ENCODE measurements around the gene NCAPG2. TPM values are rescaled to one million over a fixed set of nuclear protein-coding genes. Genes with fewer than 3 reads are reported as not detected.

Gene NCAPG2
- total RNA-seq, 4 donors from 2014 or later, result 4.2 to 6.2 (median 4.4) TPM

DNA sequence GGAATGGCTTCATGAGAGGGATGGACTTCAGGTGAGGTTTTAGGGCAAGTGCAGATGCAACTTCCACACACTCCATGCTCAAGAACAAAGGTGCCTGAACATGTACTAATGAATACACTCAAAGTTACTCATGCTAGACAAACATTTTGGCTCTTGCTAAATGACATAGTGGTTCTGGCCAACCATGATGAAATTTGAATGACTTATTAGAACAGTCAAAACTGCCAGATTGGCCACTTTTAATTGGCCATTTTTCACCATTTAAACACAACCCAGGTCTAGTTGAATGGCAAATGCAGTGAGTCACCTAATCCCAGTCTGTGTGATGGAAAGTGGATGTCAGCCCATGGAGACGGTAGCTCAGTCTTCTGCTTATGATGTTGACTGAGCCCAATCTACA is 112.1 kb downstream of the NCAPG2 start:
- H3K27me3 ChIP-seq, result peaks cover 0 to 15% (median 4%) of the 10 kb centered on the region in 4 donors
- peaks cover 3 to 11% (median 6%) of the 10 kb centered on the region in 4 donors for H3K4me1 ChIP-seq
- no peak overlapping the region for H3K4me3 ChIP-seq
- no peak for DNase-seq (ENCODE audit: extremely low spot score)
- no peak overlapping the region for H3K27ac ChIP-seq (replicated peaks in 1 of 4)
- no peaks in the 10 kb centered on the region for H3K36me3 ChIP-seq
- intact Hi-C loops (cut with DNase I), result no loop called here
- 89% methylated on average over 1 of the region's 1 CpG for WGBS
- TF ChIP-seq POLR2AphosphoS5 (IDR thresholded peaks at IDR 0.05) (no peak), CTCF (IDR thresholded peaks at IDR 0.05) (no peak), EP300 (IDR thresholded peaks at IDR 0.05) (no peak), POLR2A (IDR thresholded peaks at IDR 0.05; ENCODE audit: low read depth) (no peak)
- peaks cover 0 to 11% (median 6%) of the 10 kb centered on the region in 4 donors for H3K9me3 ChIP-seq

- Histone ChIP-seq H3K27ac (replicated peaks in 1 of 4) (no peak overlapping the region), H3K9me3 (peaks cover 0 to 11% (median 6%) of the 10 kb centered on the region in 4 donors), H3K27me3 (peaks cover 0 to 21% (median 4%) of the 10 kb centered on the region in 4 donors), H3K4me1 (peaks cover 7 to 17% (median 12%) of the 10 kb centered on the region in 4 donors), H3K4me3 (no peak overlapping the region), H3K36me3 (no peaks in the 10 kb centered on the region)
- TF ChIP-seq POLR2AphosphoS5 (IDR thresholded peaks at IDR 0.05) (no peak), EP300 (IDR thresholded peaks at IDR 0.05) (no peak)
- WGBS, result 86% methylated on average over 15 of the region's 15 CpGs
- intact Hi-C loops (cut with DNase I), result no loop called here
- DNase-seq (ENCODE audit: extremely low spot score), result no peak
Measured at GRCh38 chr7:158591944-158592343, 112.7 kb downstream of the NCAPG2 start.

DNA sequence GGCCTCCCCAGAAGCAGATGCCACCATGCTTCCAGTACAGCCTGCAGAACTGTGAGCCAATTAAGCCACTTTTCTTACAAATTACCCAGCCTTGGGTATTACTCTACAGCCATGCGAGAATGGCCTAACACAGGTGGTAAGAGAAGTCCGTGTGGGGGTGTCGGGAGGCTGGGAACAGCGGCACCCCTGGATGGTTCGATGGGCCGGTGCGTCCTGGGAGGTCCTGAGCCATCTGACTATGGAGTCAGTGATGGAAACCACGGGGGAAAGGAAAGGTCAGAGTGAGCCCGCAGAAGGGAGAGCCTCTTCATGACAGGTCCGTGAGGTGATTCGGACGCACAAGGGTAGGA is 114.4 kb downstream of the NCAPG2 start:
- no peak for DNase-seq (ENCODE audit: extremely low spot score)
- Histone ChIP-seq H3K27me3 (peaks cover 4 to 39% (median 14%) of the 10 kb centered on the region in 4 donors), H3K4me3 (no peak overlapping the region), H3K36me3 (no peaks in the 10 kb centered on the region), H3K27ac (replicated peaks in 1 of 4) (no peak overlapping the region), H3K9me3 (peaks cover 0 to 11% (median 6%) of the 10 kb centered on the region in 4 donors), H3K4me1 (peaks cover 20 to 35% (median 27%) of the 10 kb centered on the region in 4 donors)
- TF ChIP-seq POLR2AphosphoS5 (IDR thresholded peaks at IDR 0.05) (no peak), CTCF (IDR thresholded peaks at IDR 0.05) (no peak), EP300 (IDR thresholded peaks at IDR 0.05) (no peak), POLR2A (IDR thresholded peaks at IDR 0.05; ENCODE audit: low read depth) (no peak)
- 87% methylated on average over 12 of the region's 12 CpGs for WGBS
- intact Hi-C loops (cut with DNase I), result no loop called here

GRCh38 chr7:158589653-158590052 is 115.0 kb downstream of the NCAPG2 start:
- H3K9me3 ChIP-seq, result peaks cover 0 to 11% (median 6%) of the 10 kb centered on the region in 4 donors
- no peak overlapping the region for H3K4me3 ChIP-seq
- H3K27me3 ChIP-seq, result peaks cover 4 to 44% (median 17%) of the 10 kb centered on the region in 4 donors
- peaks cover 20 to 35% (median 27%) of the 10 kb centered on the region in 4 donors for H3K4me1 ChIP-seq
- intact Hi-C loops (cut with DNase I), result no loop called here
- WGBS, result 68% methylated on average over 1 of the region's 1 CpG
- DNase-seq (ENCODE audit: extremely low spot score), result no peak
- no peak overlapping the region for H3K27ac ChIP-seq (replicated peaks in 1 of 4)
- TF ChIP-seq CTCF (IDR thresholded peaks at IDR 0.05) (no peak), POLR2AphosphoS5 (IDR thresholded peaks at IDR 0.05) (no peak), EP300 (IDR thresholded peaks at IDR 0.05) (no peak), POLR2A (IDR thresholded peaks at IDR 0.05; ENCODE audit: low read depth) (no peak)
- H3K36me3 ChIP-seq, result no peaks in the 10 kb centered on the region

- Histone ChIP-seq H3K27ac (replicated peaks in 1 of 4) (no peak overlapping the region), H3K36me3 (no peaks in the 10 kb centered on the region), H3K9me3 (peaks cover 0 to 11% (median 6%) of the 10 kb centered on the region in 4 donors), H3K4me1 (peaks cover 20 to 35% (median 27%) of the 10 kb centered on the region in 4 donors), H3K4me3 (no peak overlapping the region), H3K27me3 (peaks cover 4 to 51% (median 22%) of the 10 kb centered on the region in 4 donors)
- WGBS, result 48% methylated on average over 14 of the region's 16 CpGs
- TF ChIP-seq CTCF (IDR thresholded peaks at IDR 0.05) (no peak), EP300 (IDR thresholded peaks at IDR 0.05) (no peak), POLR2AphosphoS5 (IDR thresholded peaks at IDR 0.05) (no peak), POLR2A (IDR thresholded peaks at IDR 0.05; ENCODE audit: low read depth) (no peak)
- intact Hi-C loops (cut with DNase I), result no loop called here
- DNase-seq (ENCODE audit: extremely low spot score), result no peak
Measured at GRCh38 chr7:158588878-158589442, 115.6 kb downstream of the NCAPG2 start.
